Suppressor macrophage treated with lipopolysaccharide for 1 hour (primary cell): ENCODE measurements around the gene MRPL45.
"Not testable (repeated sequence)": the region's sequence is repeated elsewhere in the genome, so short reads cannot be mapped to it uniquely, and the experiment has no call there.

Source experiments
- DNase-seq, 3 donors: peaks; one replicate each; pipeline ENCODE4 v3.0.0-alpha.2; 2020 to 2022

The MRPL45 gene

GRCh38 chr17:38296834-38297517 lies at the start of gene MRPL45:
Gene MRPL45, plus strand, starts transcription at chr17:38297168. Its CDS starts 16 bp downstream, at chr17:38297184.
- DNase-seq = peak; percentile 97 to 99 (median 98)

DNA sequence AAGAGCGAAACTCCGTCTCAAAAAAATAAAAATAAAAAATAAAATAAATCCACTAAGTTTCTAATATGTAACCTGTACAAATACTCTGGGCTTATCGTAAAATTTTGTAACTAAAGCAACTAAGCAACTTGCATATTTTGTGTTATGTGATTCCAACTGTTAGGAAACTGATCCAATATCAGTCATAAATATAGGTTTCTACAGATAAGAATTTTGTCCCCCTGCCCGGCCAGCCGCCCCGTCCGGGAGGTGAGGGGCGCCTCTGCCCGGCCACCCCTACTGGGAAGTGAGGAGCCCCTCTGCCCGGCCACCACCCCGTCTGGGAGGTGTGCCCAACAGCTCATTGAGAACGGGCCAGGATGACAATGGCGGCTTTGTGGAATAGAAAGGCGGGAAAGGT lies 43.8 kb upstream of the MRPL45 start:
- DNase-seq = not testable (repeated sequence)

GRCh38 chr17:38254357-38254756 lies 42.6 kb upstream of the MRPL45 start:
- DNase-seq = not testable (repeated sequence)

- peak; percentile 74 to 92 (median 83) for DNase-seq
Measured at GRCh38 chr17:38257013-38257621, 39.9 kb upstream of the MRPL45 start.

DNA sequence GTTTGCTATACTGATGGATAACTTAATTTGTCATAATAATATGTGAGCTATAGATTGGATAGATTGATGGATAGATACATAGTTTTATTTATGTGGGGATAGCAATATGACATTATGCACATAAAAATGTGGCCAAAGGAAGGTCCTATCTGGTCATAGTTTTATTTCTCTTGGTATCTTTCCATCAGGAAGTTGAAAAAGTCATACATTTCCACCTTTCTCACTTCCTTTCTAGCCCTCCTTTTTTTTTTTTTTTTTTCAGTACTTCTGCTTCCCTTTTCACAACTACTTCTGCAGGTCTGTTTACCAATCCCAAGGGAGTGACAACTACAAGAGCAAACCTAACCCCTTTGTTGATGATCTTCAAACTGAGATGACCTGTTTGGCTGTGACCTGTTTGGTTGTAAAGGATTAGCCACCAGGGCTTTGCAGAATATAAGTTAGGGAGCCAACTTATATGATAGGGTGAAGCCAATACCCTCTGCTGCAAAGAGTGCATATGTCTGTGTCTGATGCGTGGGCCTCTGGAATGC lies 30.9 kb upstream of the MRPL45 start:
- DNase-seq = peak in 1 of 3 donors; percentile 2

DNA sequence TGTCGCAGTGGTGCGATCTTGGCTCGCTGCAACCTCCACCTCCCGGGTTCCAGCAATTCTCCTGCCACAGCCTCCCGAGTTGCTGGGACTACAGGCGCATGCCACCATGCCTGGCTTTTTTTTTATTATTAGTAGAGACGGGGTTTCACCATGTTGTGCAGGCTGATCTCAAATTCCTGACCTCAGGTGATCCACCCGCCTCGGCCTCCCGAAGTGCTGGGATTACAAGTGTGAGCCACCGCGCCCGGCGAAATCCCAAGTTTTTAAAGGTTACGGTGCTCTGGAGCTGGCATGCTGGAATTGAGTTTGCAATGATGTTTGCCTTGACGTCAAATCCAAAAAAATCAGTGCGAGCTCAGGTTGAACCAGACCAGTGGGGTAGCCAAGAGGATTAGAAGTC lies 30.4 kb upstream of the MRPL45 start:
- DNase-seq = not testable (repeated sequence)

DNA sequence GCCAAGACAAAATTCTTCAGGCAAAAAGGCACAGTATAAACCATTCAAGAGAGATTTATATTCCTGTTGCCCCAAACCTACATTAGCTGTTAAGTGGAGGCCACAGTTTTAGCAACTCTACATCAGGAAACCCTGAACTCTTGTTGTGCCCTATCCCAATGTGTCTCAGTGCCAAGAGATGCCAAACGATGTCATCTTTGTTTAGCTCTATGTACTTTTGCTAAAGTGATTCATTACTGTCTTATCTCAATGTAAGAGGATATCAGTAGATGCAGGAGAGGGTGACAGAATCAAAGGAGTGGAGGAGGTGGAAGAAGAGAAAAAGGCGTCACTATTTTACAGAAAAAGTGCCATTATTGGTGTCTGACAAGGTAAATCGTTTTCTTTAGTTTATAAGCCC lies 28.8 kb upstream of the MRPL45 start:
- DNase-seq = not testable (repeated sequence)

GRCh38 chr17:38269045-38269444 lies 27.9 kb upstream of the MRPL45 start:
- not testable (repeated sequence) for DNase-seq

- DNase-seq = peak in 2 of 3 donors; percentile 19
Measured at GRCh38 chr17:38269552-38269951, 27.4 kb upstream of the MRPL45 start.

- not testable (repeated sequence) for DNase-seq
Measured at GRCh38 chr17:38285994-38286393, 11.0 kb upstream of the MRPL45 start.

DNA sequence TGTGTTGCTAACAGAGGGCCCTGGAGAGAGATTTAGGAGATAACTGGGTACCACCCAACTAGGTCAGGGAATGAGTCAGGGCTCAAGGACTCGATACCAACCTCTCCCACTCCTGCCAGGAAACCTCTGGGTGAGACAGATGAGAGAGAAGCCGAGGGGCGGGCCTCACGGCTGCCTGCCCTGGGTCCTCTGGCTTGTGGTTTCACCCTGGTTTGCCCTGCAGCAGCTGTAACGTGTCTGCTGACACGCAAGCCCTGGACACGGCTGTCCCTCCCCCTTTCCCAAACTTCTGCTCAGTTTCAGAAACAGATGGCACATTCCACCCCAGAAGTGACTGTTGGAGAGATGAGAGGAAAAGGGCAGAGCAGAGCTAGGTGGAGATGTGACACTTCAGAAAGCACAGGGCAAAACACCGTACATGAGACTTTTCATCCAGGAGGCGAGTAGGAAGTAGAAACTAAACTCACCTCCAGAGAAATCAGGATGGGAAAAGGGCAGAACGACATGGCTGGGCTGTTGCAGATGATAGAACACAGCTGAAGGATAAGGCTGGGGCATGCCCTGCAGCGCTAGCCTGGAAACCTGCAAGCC lies 10.4 kb upstream of the MRPL45 start:
- peak in 2 of 3 donors; percentile 16 to 18 for DNase-seq

GRCh38 chr17:38288217-38288827 lies 8.6 kb upstream of the MRPL45 start:
- peak; percentile 18 to 29 (median 22) for DNase-seq

GRCh38 chr17:38289760-38290159 lies 7.2 kb upstream of the MRPL45 start:
- not testable (repeated sequence) for DNase-seq

GRCh38 chr17:38295602-38296365 lies 1.2 kb upstream of the MRPL45 start:
- peak in 2 of 3 donors; percentile 18 to 22 for DNase-seq

DNA sequence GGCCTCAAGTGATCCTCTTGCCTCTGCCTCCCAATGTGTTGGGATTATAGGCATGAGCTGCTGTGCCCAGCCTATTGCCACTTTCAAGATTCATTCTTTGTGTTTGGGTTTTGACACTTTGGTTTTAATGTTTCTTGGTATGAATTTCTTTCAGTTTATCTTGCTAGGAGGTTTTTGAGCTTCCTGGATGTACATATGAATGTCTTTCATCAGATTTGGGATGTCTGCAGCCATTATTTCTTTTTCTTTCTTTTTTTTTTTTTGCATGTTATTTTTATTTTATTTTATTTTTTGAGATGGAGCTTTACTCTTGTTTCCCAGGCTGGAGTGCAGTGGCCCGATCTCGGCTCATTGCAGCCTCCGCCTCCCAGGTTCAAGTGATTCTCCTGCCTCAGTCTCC lies 18.5 kb downstream of the MRPL45 start:
- no peak for DNase-seq

- no peak for DNase-seq
Measured at GRCh38 chr17:38317081-38317480, 20.1 kb downstream of the MRPL45 start.

DNA sequence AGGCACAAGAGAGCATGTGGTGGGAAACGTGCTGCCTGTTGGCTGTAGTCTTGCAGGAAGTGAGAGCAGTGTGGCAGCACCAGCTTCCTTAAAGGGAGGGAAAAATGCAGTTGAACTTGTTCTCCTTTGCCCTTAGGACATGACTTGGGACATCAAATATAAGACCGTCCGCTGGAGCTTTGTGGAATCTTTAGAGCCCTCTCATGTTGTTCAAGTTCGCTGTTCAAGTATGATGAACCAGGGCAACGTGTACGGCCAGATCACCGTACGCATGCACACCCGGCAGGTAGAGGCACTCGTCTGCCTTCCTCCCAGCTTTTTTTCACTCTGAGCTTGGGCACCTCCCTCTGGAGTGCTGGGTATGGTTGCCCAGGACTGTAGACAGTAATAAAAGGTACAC lies 23.5 kb downstream of the MRPL45 start:
- DNase-seq = no peak

DNA sequence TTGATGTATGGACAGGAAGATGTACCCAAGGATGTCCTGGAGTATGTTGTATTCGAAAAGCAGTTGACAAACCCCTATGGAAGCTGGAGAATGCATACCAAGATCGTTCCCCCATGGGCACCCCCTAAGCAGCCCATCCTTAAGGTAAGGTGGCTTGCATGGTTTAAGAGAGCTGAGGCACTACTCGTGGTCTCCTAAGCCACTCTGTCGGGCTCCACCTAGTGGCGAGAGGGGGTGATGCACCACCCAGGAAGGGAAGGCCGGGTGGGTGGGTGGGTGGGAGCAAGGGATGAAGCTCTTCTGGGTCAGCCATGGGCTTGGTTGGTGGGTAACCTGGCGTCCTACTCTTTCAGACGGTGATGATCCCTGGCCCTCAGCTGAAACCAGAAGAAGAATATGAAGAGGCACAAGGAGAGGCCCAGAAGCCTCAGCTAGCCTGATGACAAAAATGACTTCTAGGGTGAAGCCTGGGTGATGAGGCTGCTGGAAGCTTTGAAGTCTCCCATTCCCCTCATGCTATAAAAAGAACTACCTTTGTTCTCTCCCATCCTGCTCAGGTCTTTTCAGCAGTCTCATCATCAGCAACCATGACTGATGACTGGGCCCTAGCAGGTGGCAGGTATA lies 25.3 kb downstream of the MRPL45 start:
- DNase-seq = peak; percentile 63 to 80 (median 76)

- no peak for DNase-seq
Measured at GRCh38 chr17:38322897-38323296, 25.9 kb downstream of the MRPL45 start.

- no peak for DNase-seq
Measured at GRCh38 chr17:38324141-38324697, 27.3 kb downstream of the MRPL45 start.

GRCh38 chr17:38324772-38325171 lies 27.8 kb downstream of the MRPL45 start:
- no peak for DNase-seq
